Mucosa of rectum (tissue), 2 donors: ENCODE results near the gene EFCAB12.

Experiments used
- H3K27ac ChIP-seq, 2 donors: one replicate each; pipeline ENCODE4 v1.7.0; 2013; ENCODE audit warnings: inconsistent platforms in 2 of 2, low read depth in 2 of 2, low read length in 2 of 2
- H3K27me3 ChIP-seq, 2 donors: one replicate each; pipeline ENCODE4 v1.7.0; 2013; ENCODE audit warnings: low read length in 2 of 2; ENCODE audit not compliant: control insufficient read depth in 2 of 2, insufficient read depth in 2 of 2
- H3K36me3 ChIP-seq, 2 donors: one replicate each; pipeline ENCODE4 v1.7.0; 2013; ENCODE audit warnings: low read length in 2 of 2; ENCODE audit not compliant: control insufficient read depth in 2 of 2, insufficient read depth in 2 of 2
- H3K4me1 ChIP-seq, 2 donors: one replicate each; pipeline ENCODE4 v1.7.0; 2013; ENCODE audit warnings: low read length in 2 of 2, mild to moderate bottlenecking in 1 of 2; ENCODE audit not compliant: control insufficient read depth in 2 of 2, insufficient read depth in 2 of 2
- H3K4me3 ChIP-seq, 2 donors: one replicate each; pipeline ENCODE4 v1.7.0; 2013; ENCODE audit warnings: low read length in 2 of 2
- H3K9ac ChIP-seq, 2 donors: one replicate each; pipeline ENCODE4 v1.7.0; 2013; ENCODE audit warnings: low read length in 2 of 2, low read depth in 1 of 2, mild to moderate bottlenecking in 1 of 2
- H3K9me3 ChIP-seq, 2 donors: one replicate each; pipeline ENCODE4 v1.7.0; 2013; ENCODE audit warnings: low read length in 2 of 2; ENCODE audit not compliant: control insufficient read depth in 2 of 2
- donor health status: healthy.
- donor health status: Normal muscosa, but diverticular disease.

Gene EFCAB12

DNA sequence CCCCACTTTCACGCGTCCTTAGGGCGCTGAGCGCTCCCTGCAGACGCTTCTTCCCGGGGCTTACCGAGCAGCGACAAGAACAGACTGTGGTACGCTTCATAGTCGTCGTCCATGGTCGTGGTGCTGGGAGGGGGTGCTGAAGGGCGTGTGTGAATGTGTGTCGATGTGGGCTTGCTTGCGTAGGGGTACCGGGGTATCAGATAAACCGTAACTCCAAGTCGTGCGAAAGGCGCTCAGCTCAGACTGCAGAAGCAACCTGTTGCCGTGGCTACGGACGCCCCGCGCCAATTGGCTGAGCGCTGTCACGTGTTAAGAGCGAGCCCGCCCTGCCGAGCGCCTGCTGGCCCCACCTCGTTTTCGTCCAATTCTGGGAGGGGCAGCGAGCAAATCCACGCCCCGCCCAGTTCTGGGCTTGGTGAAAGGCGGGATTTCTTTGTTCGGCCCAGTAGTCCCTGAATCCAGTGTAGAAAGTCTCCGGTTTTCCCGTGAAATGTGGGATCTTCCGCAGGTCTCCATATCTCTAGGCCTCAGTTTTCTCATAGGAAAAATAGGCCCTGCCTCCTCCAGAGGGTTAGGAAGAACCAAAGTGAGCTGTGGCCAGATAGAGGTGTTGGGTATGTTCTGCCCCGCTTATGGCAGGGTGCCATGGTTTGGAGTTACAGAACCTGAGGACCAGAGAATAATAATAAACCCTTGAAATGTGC, at the start of gene EFCAB12:
TSS of gene EFCAB12 (minus strand) at position 261 of the 704 bp plus-strand sequence. CDS start at position 113, 148 bp downstream.
- Histone ChIP-seq H3K4me3 (peak within 1 kb of the TSS; percentile 90 to 92), H3K27me3 (no peaks in the 10 kb centered on the region), H3K36me3 (peaks cover 23 to 34% of the 10 kb centered on the region in 2 donors), H3K27ac (peak within 1 kb of the TSS in 1 of 2 donors; percentile 52), H3K9ac (peak within 1 kb of the TSS; percentile 37 to 56), H3K9me3 (no peaks in the 10 kb centered on the region), H3K4me1 (peaks cover 15 to 22% of the 10 kb centered on the region in 2 donors)

DNA sequence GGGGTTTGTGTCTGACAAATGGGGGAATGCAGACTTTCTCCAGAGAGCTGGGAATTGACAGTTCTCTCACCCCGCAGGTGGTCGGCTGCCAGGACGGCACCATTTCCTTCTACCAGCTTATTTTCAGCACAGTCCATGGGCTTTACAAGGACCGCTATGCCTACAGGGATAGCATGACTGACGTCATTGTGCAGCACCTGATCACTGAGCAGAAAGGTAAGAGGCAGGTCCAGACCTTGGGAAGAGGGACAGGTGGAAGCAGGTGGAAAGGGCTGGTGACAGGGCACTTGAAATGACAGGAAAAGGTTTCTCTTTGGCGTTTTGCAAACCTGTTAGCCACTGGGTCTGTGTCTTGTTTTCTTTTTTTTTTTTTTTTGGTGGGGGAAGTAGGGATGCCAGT, 48.1 kb upstream of the EFCAB12 start:
- H3K36me3 ChIP-seq: peaks cover 20 to 31% of the 10 kb centered on the region in 2 donors
- no peaks in the 10 kb centered on the region for H3K4me1 ChIP-seq
- no peak overlapping the region for H3K4me3 ChIP-seq
- no peak overlapping the region for H3K9ac ChIP-seq
- no peak overlapping the region for H3K27ac ChIP-seq
- no peaks in the 10 kb centered on the region for H3K27me3 ChIP-seq
- no peaks in the 10 kb centered on the region for H3K9me3 ChIP-seq

DNA sequence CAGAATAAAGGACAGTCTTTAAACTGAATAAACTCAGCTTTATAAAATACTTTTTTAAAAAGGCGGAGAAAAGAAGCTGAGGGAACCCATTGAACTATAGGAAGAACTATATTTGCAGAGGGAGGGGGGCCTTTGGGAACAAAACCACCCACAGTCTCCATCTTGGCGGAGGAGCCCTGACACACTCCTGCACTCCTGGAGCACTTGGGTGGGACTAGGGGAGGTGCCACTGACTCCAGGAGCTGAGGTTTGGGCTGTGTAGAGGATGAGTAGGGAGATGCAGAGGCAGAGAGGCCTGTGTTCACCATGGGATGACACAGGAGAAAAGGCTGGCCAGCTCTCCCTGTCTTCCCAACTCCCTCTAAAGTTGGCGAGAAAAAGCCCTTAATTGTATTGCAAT, 47.4 kb upstream of the EFCAB12 start:
- H3K27ac ChIP-seq: no peak overlapping the region
- peaks cover 20 to 38% of the 10 kb centered on the region in 2 donors for H3K36me3 ChIP-seq
- H3K4me1 ChIP-seq: no peaks in the 10 kb centered on the region
- H3K9me3 ChIP-seq: no peaks in the 10 kb centered on the region
- no peak overlapping the region for H3K4me3 ChIP-seq
- no peak overlapping the region for H3K9ac ChIP-seq
- no peaks in the 10 kb centered on the region for H3K27me3 ChIP-seq

DNA sequence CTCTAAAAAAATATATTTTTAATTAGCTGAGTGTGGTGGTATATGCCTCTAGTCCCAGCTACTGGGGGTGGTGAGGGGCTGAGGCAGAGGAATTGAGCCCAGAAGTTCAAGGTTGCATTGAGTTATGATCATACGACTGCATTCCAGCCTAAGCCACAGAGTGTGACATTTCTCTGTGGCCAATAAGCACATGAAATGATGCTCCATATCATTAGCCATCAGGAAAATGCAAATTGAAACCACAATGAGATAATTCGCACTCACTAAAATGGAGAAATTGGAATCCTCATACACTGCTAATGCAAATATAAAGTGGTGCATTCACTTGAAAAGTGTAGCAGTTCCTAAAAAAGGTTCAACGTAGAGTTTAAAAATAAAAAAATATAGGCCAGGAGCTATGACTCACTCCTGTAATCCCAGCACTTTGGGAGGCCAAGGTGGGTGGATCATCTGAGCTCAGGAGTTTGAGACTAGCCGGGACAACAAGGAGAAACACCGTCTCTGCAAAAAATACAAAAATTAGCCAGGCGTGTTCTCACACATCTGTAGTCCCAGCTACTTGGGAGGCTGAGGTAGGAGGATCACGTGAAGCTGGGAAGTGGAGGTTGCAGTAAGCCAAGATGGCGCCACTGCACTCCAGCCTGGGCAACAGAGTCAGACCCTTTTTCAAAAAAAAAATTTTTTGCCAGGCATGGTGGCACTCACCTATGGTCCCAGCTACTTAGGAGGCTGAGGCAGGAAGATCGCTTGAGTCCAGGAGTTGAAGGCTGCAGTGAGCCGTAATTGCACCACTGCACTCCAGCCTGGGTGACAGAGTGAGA, 46.8 kb upstream of the EFCAB12 start:
- Histone ChIP-seq H3K9me3 (no peaks in the 10 kb centered on the region), H3K36me3 (peaks cover 17 to 35% of the 10 kb centered on the region in 2 donors), H3K27ac (no peak overlapping the region), H3K4me1 (no peaks in the 10 kb centered on the region), H3K9ac (no peak overlapping the region), H3K27me3 (no peaks in the 10 kb centered on the region), H3K4me3 (no peak overlapping the region)

DNA sequence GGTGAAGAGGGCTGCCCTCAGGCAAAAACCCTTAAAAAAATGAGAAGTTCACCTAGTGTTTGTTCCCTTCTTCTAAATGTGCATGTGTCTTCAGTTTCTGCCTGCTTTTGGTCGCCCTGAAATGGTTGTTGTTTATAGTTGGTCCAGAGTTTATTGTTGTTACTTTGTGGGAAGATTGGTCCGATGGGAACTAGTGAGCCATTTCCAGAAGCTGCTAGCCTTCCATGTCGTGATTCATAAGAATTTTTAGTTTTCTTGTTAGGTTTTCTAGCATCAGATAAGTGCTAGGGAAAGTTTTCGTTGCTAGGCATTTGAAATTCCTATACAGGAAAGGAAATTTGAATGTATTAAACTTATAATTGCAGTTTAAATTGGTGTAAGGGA, 45.3 kb upstream of the EFCAB12 start:
- Histone ChIP-seq H3K9ac (no peak overlapping the region), H3K9me3 (no peaks in the 10 kb centered on the region), H3K36me3 (peaks cover 17 to 25% of the 10 kb centered on the region in 2 donors), H3K4me3 (no peak overlapping the region), H3K4me1 (peaks cover 4 to 7% of the 10 kb centered on the region in 2 donors), H3K27ac (no peak overlapping the region), H3K27me3 (no peaks in the 10 kb centered on the region)

DNA sequence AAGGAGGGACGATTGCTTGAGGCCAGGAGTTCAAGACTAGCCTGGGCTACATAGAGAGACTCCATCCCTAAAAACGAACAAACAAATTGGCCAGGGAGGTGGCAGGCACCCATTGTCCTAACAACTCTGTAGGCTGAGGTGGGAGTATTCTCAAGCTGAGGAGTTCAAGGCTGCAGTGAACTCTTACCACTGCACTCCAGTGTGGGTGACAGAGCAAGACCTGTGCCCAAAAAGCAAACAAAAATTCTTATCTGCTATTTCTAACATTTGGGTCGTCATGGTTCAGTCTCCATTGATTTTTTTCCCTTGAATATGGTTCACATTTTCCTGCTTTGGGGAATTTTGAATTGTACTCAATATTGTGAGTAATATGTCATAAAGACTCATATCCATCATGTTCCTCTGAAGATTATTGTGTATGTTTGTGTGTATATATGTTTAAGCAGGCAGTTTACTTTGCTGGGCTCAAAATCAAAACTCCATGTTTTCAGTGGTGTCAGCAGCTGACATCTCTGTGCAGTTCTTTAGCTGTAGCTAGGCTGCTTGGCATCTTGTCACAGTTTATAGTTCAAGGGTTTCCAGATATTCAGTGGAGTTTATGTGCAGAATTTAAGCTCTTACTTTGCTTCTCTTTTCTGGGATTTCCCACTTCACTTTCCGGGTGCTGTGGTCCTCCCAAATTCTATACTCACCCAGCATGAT, 44.8 kb upstream of the EFCAB12 start:
- Histone ChIP-seq H3K4me3 (no peak overlapping the region), H3K36me3 (peaks cover 15 to 25% of the 10 kb centered on the region in 2 donors), H3K27ac (no peak overlapping the region), H3K9me3 (no peaks in the 10 kb centered on the region), H3K27me3 (no peaks in the 10 kb centered on the region), H3K4me1 (peaks cover 7 to 8% of the 10 kb centered on the region in 2 donors), H3K9ac (no peak overlapping the region)

DNA sequence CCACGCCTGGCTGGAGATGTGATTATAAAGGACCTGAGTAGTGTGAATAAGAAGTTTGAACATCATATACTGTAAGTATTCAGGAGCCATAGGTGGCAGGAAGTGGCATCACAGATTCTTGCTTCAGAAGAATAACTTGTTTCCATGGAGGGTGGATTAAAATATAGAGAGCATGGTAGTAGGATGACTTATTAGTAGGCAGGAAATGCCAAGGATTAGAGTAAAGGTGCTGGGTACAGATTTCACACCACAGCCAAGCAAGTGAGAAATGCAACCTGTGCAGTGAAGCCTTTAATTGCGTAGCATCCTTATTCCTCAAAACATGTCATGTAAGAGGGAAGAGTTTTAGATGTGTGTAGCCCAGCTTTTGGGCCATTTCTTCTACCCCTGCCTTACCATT, 42.4 kb upstream of the EFCAB12 start:
- H3K27ac ChIP-seq: no peak overlapping the region
- no peaks in the 10 kb centered on the region for H3K9me3 ChIP-seq
- no peaks in the 10 kb centered on the region for H3K27me3 ChIP-seq
- peaks cover 0 to 11% of the 10 kb centered on the region in 2 donors for H3K36me3 ChIP-seq
- no peak overlapping the region for H3K4me3 ChIP-seq
- H3K9ac ChIP-seq: no peak overlapping the region
- peaks cover 8% of the 10 kb centered on the region in 2 donors for H3K4me1 ChIP-seq

DNA sequence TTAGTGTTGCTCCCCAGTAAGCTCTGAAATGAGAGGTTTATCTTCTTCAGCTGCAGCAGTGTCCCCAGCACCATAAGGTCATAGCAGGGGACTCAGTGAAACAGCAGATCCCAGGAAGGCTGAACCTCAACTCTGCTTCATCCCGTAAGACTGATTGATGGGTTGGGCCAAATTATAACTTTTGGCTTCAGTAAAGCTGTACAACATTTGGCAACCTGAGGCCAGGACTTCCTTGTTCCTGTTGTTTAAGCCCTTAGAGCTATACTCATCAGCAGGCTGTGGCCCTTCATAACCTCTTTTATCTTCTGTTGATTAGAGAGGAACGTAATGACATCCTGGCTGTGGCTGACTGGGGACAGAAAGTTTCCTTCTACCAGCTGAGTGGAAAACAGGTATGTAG, 40.6 kb upstream of the EFCAB12 start:
- Histone ChIP-seq H3K4me3 (no peak overlapping the region), H3K27me3 (no peaks in the 10 kb centered on the region), H3K27ac (peak overlapping the region; percentile 24 to 53), H3K9me3 (no peaks in the 10 kb centered on the region), H3K9ac (peak overlapping the region in 1 of 2 donors; percentile 17), H3K36me3 (peaks cover 4 to 11% of the 10 kb centered on the region in 2 donors), H3K4me1 (peaks cover 8% of the 10 kb centered on the region in 2 donors)

DNA sequence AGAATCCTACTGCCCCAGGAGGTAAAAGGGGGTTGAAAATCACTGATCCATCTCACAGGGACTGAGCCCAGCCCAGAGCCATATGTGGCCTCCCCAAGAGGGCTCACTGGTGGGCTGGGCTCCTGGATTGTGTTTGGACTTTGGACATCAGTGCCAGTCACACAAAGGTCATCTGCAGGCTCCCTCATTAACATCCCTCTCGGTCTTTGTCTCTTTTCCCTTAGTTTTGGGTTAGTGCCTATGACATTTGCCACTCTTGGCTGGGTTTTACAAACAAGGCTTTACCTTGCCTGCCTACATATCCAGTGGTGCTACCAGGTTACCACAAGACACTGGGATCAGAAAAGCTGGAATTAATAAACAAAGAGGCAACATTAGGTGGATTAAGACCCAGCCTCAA, 39.5 kb upstream of the EFCAB12 start:
- H3K9ac ChIP-seq: no peak overlapping the region
- no peaks in the 10 kb centered on the region for H3K27me3 ChIP-seq
- H3K27ac ChIP-seq: no peak overlapping the region
- H3K9me3 ChIP-seq: no peaks in the 10 kb centered on the region
- H3K4me1 ChIP-seq: peaks cover 8% of the 10 kb centered on the region in 2 donors
- peaks cover 9 to 10% of the 10 kb centered on the region in 2 donors for H3K36me3 ChIP-seq
- H3K4me3 ChIP-seq: no peak overlapping the region

DNA sequence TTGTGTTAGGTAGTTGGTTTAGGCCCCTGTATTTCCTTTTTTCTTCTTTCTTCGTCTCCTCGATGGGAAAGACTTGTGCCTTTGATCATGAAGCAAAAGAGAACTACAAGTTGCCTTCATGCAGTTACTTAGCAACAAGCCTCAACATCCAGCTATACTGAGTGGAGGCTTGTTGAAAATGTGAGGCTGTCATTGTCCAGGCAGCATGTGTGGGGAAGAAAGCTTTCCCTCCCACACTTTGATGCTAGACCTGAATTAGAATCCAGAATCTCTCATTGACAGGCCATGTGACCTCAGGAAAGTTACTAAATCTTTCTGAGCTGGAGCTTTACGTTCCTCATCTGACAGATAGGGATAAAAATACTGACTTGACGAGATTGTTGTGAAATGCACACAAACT, 35.3 kb upstream of the EFCAB12 start:
- H3K27me3 ChIP-seq: no peaks in the 10 kb centered on the region
- H3K36me3 ChIP-seq: peaks cover 0 to 12% of the 10 kb centered on the region in 2 donors
- no peak overlapping the region for H3K4me3 ChIP-seq
- H3K4me1 ChIP-seq: peaks cover 3 to 4% of the 10 kb centered on the region in 2 donors
- H3K9me3 ChIP-seq: no peaks in the 10 kb centered on the region
- H3K27ac ChIP-seq: no peak overlapping the region
- no peak overlapping the region for H3K9ac ChIP-seq
